ENCODE data around the gene MEF2C. TPM values are rescaled to one million over a fixed set of nuclear protein-coding genes. Genes with fewer than 3 reads are reported as not detected.
"Not testable (repeated sequence)": the region's sequence is repeated elsewhere in the genome, so short reads cannot be mapped to it uniquely, and the experiment has no call there.

MEF2C gene
- total RNA-seq, 1 experiment from 2014 or later: 9.9 TPM

GRCh38 chr5:88803309-88803708 lies 79.7 kb downstream of the MEF2C start:
- no TSS peak for BruUV-seq (replicated peaks)
- Histone ChIP-seq H3K4me3 (ENCODE audit: low read depth in 2 of 2, low read length in 2 of 2) (no peak overlapping the region), H3K27me3 (ENCODE audit: control insufficient read depth, insufficient read depth, low read length) (no peaks in the 10 kb centered on the region), H3K9me3 (ENCODE audit: control insufficient read depth, insufficient read depth, low read depth, low read length) (no peaks in the 10 kb centered on the region), H3K4me1 (ENCODE audit: control insufficient read depth, insufficient read depth, low read length) (no peaks in the 10 kb centered on the region), H3K27ac (ENCODE audit: low read length) (no peak overlapping the region), H3K36me3 (ENCODE audit: control insufficient read depth, insufficient read depth, low read length) (no peaks in the 10 kb centered on the region)
- DNase-seq (ENCODE audit: low read depth, low spot score) (no peak), ATAC-seq (no peak)
- in situ Hi-C loops (cut with HindIII; ENCODE audit: low pct_unique_long_range_greater_than_20kb, low sequenced_read_pairs) (no loop called here), intact Hi-C loops (cut with micrococcal nuclease; ENCODE audit: unreplicated experiment) (no loop called here)
- CTCF ChIA-PET: no interaction called here
- TF ChIP-seq CTCF (IDR thresholded peaks at IDR 0.05) (no peak), REST (IDR thresholded peaks at IDR 0.05; ENCODE audit: insufficient read depth in 1 of 2, low read depth in 2 of 2, low read length in 1 of 2) (no peak), TCF7L2 (IDR thresholded peaks at IDR 0.05; ENCODE audit: low read depth, low read length) (no peak), POLR2AphosphoS5 (IDR thresholded peaks at IDR 0.05; ENCODE audit: low read depth, low read length) (no peak), SIN3A (IDR thresholded peaks at IDR 0.05; ENCODE audit: borderline replicate concordance, insufficient read depth, low read depth, low read length) (no peak)
- POLR2A ChIA-PET: no interaction called here

- no peaks in the 10 kb centered on the region for H3K27me3 ChIP-seq (ENCODE audit: control insufficient read depth, insufficient read depth, low read length)
- no peaks in the 10 kb centered on the region for H3K9me3 ChIP-seq (ENCODE audit: control insufficient read depth, insufficient read depth, low read depth, low read length)
- no peak overlapping the region for H3K27ac ChIP-seq (ENCODE audit: low read length)
- ChIA-PET POLR2A (no interaction called here), CTCF (no interaction called here)
- in situ Hi-C loops (cut with HindIII; ENCODE audit: low pct_unique_long_range_greater_than_20kb, low sequenced_read_pairs) (no loop called here), intact Hi-C loops (cut with micrococcal nuclease; ENCODE audit: unreplicated experiment) (no loop called here)
- H3K36me3 ChIP-seq (ENCODE audit: control insufficient read depth, insufficient read depth, low read length): no peaks in the 10 kb centered on the region
- TF ChIP-seq REST (IDR thresholded peaks at IDR 0.05; ENCODE audit: insufficient read depth in 1 of 2, low read depth in 2 of 2, low read length in 1 of 2) (no peak), POLR2AphosphoS5 (IDR thresholded peaks at IDR 0.05; ENCODE audit: low read depth, low read length) (no peak), CTCF (IDR thresholded peaks at IDR 0.05) (no peak), TCF7L2 (IDR thresholded peaks at IDR 0.05; ENCODE audit: low read depth, low read length) (no peak), SIN3A (IDR thresholded peaks at IDR 0.05; ENCODE audit: borderline replicate concordance, insufficient read depth, low read depth, low read length) (no peak)
- ATAC-seq: no peak
- no peaks in the 10 kb centered on the region for H3K4me1 ChIP-seq (ENCODE audit: control insufficient read depth, insufficient read depth, low read length)
- H3K4me3 ChIP-seq (ENCODE audit: low read depth in 2 of 2, low read length in 2 of 2): no peak overlapping the region
- no TSS peak for BruUV-seq (replicated peaks)
- no peak for DNase-seq (ENCODE audit: low read depth, low spot score)
Observed at GRCh38 chr5:88799938-88800535, 82.9 kb downstream of the MEF2C start.

GRCh38 chr5:88798933-88799332 lies 84.1 kb downstream of the MEF2C start:
- H3K4me3 ChIP-seq (ENCODE audit: low read depth in 2 of 2, low read length in 2 of 2); H3K27me3 ChIP-seq (ENCODE audit: control insufficient read depth, insufficient read depth, low read length); H3K27ac ChIP-seq (ENCODE audit: low read length); DNase-seq (ENCODE audit: low read depth, low spot score); intact Hi-C loops (cut with micrococcal nuclease; ENCODE audit: unreplicated experiment); in situ Hi-C loops (cut with HindIII; ENCODE audit: low pct_unique_long_range_greater_than_20kb, low sequenced_read_pairs); H3K36me3 ChIP-seq (ENCODE audit: control insufficient read depth, insufficient read depth, low read length); H3K9me3 ChIP-seq (ENCODE audit: control insufficient read depth, insufficient read depth, low read depth, low read length); BruUV-seq (replicated peaks); ATAC-seq; POLR2A ChIA-PET; H3K4me1 ChIP-seq (ENCODE audit: control insufficient read depth, insufficient read depth, low read length); CTCF ChIA-PET: not testable (repeated sequence)

- H3K27ac ChIP-seq (ENCODE audit: low read length); intact Hi-C loops (cut with micrococcal nuclease; ENCODE audit: unreplicated experiment); BruUV-seq (replicated peaks); H3K9me3 ChIP-seq (ENCODE audit: control insufficient read depth, insufficient read depth, low read depth, low read length); H3K27me3 ChIP-seq (ENCODE audit: control insufficient read depth, insufficient read depth, low read length); H3K4me3 ChIP-seq (ENCODE audit: low read depth in 2 of 2, low read length in 2 of 2); DNase-seq (ENCODE audit: low read depth, low spot score); H3K4me1 ChIP-seq (ENCODE audit: control insufficient read depth, insufficient read depth, low read length); POLR2A ChIA-PET; in situ Hi-C loops (cut with HindIII; ENCODE audit: low pct_unique_long_range_greater_than_20kb, low sequenced_read_pairs); CTCF ChIA-PET; H3K36me3 ChIP-seq (ENCODE audit: control insufficient read depth, insufficient read depth, low read length); ATAC-seq: not testable (repeated sequence)
Observed at GRCh38 chr5:88793797-88794196, 89.2 kb downstream of the MEF2C start.
